HepG2 (cell line): Measurements from ENCODE around the gene LRRN2.

Experiments
- ASH2L ChIP-seq: fragments of 300-600, 200-600 bp; sonication (generic); IDR thresholded peaks from 2 replicates; pipeline ENCODE4 v1.7.0; 2017; ENCODE audit warnings: low read depth, mild to moderate bottlenecking, moderate library complexity, mixed read lengths, low read length; ENCODE audit not compliant: insufficient read length
- CTCF ChIP-seq: sonication (generic); formaldehyde crosslinking; IDR thresholded peaks from 2 replicates; pipeline ENCODE4 v1.5.0; 2020; ENCODE audit warnings: mild to moderate bottlenecking, missing genetic modification reagents, moderate library complexity
- POLR2A ChIP-seq, 2 experiments: IDR thresholded peaks; 2 replicates each; pipeline ENCODE4 v1.6.1; 2011; ENCODE audit warnings: low read depth in 2 of 2, low read length in 2 of 2, mild to moderate bottlenecking in 1 of 2, moderate library complexity in 1 of 2; ENCODE audit not compliant: insufficient read depth in 1 of 2
- SETDB1 ChIP-seq: sonication (generic); formaldehyde crosslinking; IDR thresholded peaks from 2 replicates; pipeline ENCODE4 v1.5.1; 2020; ENCODE audit warnings: missing genetic modification reagents, mild to moderate bottlenecking, borderline replicate concordance
- ZNF326 ChIP-seq: sonication (generic); formaldehyde crosslinking; IDR thresholded peaks from 2 replicates; pipeline ENCODE4 v1.4.0; 2020; ENCODE audit warnings: missing genetic modification reagents, borderline replicate concordance
- ZNF350 ChIP-seq: sonication (generic); formaldehyde crosslinking; IDR thresholded peaks from 2 replicates; pipeline ENCODE4 v1.4.0; 2020; ENCODE audit warnings: mild to moderate bottlenecking, low read depth, missing genetic modification reagents, borderline replicate concordance
- ZNF607 ChIP-seq: sonication (generic); formaldehyde crosslinking; IDR thresholded peaks from 2 replicates; pipeline ENCODE4 v1.5.1; 2020; ENCODE audit warnings: missing genetic modification reagents, mild to moderate bottlenecking, borderline replicate concordance
- TF ChIP-seq, protein P1 (sequence below): sonication (generic); formaldehyde crosslinking; IDR thresholded peaks from 2 replicates; pipeline ENCODE4 v1.5.0; 2020; ENCODE audit warnings: mild to moderate bottlenecking, missing genetic modification reagents, borderline replicate concordance
- TF ChIP-seq, protein P2 (sequence below), 2 experiments: IDR thresholded peaks; 2 replicates each; pipeline ENCODE4 v1.6.1; 2011 to 2012; ENCODE audit warnings: low read length in 2 of 2, borderline replicate concordance in 1 of 2, low read depth in 1 of 2, mild to moderate bottlenecking in 1 of 2, moderate library complexity in 1 of 2

GRCh38 chr1:204694145-204694544 is 8.6 kb upstream of the LRRN2 start:
- TF ChIP-seq POLR2A (IDR thresholded peaks at IDR 0.05; ENCODE audit: insufficient read depth in 1 of 2, low read depth in 2 of 2, low read length in 2 of 2) (no peak), ZNF326 (no peak), ZNF607 (CRISPR knock-in tag) (no peak), ASH2L (no peak), CTCF (CRISPR knock-in tag) (no peak), ZNF350 (CRISPR knock-in tag) (no peak), SETDB1 (CRISPR knock-in tag) (no peak)
- TF ChIP-seq, protein P1, sequence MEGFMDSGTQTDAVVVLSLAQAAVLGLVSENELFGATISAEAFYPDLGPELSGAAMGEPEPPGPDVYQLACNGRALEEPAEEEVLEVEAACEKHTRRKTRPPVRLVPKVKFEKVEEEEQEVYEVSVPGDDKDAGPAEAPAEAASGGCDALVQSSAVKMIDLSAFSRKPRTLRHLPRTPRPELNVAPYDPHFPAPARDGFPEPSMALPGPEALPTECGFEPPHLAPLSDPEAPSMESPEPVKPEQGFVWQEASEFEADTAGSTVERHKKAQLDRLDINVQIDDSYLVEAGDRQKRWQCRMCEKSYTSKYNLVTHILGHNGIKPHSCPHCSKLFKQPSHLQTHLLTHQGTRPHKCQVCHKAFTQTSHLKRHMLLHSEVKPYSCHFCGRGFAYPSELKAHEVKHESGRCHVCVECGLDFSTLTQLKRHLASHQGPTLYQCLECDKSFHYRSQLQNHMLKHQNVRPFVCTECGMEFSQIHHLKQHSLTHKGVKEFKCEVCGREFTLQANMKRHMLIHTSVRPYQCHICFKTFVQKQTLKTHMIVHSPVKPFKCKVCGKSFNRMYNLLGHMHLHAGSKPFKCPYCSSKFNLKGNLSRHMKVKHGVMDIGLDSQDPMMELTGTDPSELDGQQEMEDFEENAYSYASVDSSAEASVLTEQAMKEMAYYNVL: no peak
- TF ChIP-seq, protein P2, sequence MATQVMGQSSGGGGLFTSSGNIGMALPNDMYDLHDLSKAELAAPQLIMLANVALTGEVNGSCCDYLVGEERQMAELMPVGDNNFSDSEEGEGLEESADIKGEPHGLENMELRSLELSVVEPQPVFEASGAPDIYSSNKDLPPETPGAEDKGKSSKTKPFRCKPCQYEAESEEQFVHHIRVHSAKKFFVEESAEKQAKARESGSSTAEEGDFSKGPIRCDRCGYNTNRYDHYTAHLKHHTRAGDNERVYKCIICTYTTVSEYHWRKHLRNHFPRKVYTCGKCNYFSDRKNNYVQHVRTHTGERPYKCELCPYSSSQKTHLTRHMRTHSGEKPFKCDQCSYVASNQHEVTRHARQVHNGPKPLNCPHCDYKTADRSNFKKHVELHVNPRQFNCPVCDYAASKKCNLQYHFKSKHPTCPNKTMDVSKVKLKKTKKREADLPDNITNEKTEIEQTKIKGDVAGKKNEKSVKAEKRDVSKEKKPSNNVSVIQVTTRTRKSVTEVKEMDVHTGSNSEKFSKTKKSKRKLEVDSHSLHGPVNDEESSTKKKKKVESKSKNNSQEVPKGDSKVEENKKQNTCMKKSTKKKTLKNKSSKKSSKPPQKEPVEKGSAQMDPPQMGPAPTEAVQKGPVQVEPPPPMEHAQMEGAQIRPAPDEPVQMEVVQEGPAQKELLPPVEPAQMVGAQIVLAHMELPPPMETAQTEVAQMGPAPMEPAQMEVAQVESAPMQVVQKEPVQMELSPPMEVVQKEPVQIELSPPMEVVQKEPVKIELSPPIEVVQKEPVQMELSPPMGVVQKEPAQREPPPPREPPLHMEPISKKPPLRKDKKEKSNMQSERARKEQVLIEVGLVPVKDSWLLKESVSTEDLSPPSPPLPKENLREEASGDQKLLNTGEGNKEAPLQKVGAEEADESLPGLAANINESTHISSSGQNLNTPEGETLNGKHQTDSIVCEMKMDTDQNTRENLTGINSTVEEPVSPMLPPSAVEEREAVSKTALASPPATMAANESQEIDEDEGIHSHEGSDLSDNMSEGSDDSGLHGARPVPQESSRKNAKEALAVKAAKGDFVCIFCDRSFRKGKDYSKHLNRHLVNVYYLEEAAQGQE (IDR thresholded peaks at IDR 0.05; ENCODE audit: borderline replicate concordance in 1 of 2, low read depth in 1 of 2, low read length in 2 of 2): no peak
